ENCODE measurements around the gene MAST4. TPM values are rescaled to one million over a fixed set of nuclear protein-coding genes. Genes with fewer than 3 reads are reported as not detected.

Gene MAST4
- total and polyA plus RNA-seq, 2 donors (not counting 1 experiment from before 2014, with no cell fraction given) = 2.5 to 57.1 TPM

DNA sequence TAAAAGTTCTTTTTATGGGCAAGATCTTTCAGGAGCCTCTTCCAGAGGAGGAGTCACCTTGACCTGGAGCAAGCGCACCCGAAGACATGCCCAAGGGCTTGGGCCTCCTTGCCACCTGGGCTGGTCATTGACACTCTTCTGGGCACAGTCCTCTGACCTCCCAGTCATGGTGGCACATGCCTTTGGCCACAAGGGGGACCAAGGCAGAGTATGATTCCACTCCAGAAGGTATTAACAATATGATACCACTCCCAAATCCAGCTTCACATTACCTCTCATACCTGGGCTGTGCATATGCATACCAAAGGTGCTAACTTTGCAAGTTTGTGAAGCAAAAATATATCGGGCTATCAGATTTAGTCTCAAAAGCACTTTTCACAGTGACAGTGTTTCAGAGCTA, 84.6 kb downstream of the MAST4 start:
- Mint-ChIP-seq H3K27me3 (peaks cover 2% of the 10 kb centered on the region), H3K27ac (no peak overlapping the region), H3K9me3 (ENCODE audit: insufficient read depth) (no peaks in the 10 kb centered on the region), H3K4me3 (no peak overlapping the region), H3K4me1 (no peaks in the 10 kb centered on the region)
- no peak overlapping the region for H2AFZ ChIP-seq (ENCODE audit: insufficient read depth, low read depth, low read length, poor library complexity, severe bottlenecking)
- H3K27ac ChIP-seq (ENCODE audit: low read length in 2 of 2) = no peak overlapping the region
- H3K36me3 ChIP-seq (replicated peaks in 1 of 2; ENCODE audit: control extremely low read depth in 1 of 2, control insufficient read depth in 1 of 2, extremely low read depth in 1 of 2, insufficient read depth in 2 of 2, low read length in 1 of 2) = no peaks in the 10 kb centered on the region
- intact Hi-C loops (cut with micrococcal nuclease) = no loop called here
- WGBS (ENCODE audit: insufficient coverage) = 100% methylated on average over 3 of the region's 3 CpGs
- no peaks in the 10 kb centered on the region for H3K27me3 ChIP-seq (replicated peaks in 1 of 4; ENCODE audit: control extremely low read depth in 1 of 4, control insufficient read depth in 3 of 4, insufficient read depth in 4 of 4, low read length in 3 of 4)
- no peaks in the 10 kb centered on the region for H3K4me1 ChIP-seq (ENCODE audit: control insufficient read depth in 2 of 2, insufficient read depth in 2 of 2, low read length in 2 of 2)
- H3K9me3 ChIP-seq (ENCODE audit: control extremely low read depth in 1 of 3, control insufficient read depth in 2 of 3, insufficient read depth in 1 of 3, low read length in 2 of 3) = no peaks in the 10 kb centered on the region
- H3K9ac ChIP-seq (ENCODE audit: low read length) = no peak overlapping the region
- TF ChIP-seq, protein P1, sequence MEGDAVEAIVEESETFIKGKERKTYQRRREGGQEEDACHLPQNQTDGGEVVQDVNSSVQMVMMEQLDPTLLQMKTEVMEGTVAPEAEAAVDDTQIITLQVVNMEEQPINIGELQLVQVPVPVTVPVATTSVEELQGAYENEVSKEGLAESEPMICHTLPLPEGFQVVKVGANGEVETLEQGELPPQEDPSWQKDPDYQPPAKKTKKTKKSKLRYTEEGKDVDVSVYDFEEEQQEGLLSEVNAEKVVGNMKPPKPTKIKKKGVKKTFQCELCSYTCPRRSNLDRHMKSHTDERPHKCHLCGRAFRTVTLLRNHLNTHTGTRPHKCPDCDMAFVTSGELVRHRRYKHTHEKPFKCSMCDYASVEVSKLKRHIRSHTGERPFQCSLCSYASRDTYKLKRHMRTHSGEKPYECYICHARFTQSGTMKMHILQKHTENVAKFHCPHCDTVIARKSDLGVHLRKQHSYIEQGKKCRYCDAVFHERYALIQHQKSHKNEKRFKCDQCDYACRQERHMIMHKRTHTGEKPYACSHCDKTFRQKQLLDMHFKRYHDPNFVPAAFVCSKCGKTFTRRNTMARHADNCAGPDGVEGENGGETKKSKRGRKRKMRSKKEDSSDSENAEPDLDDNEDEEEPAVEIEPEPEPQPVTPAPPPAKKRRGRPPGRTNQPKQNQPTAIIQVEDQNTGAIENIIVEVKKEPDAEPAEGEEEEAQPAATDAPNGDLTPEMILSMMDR (IDR thresholded peaks at IDR 0.05) = no peak
- DNase-seq = no peak
- no peak for ATAC-seq (ENCODE audit: low read depth)
- no peak overlapping the region for H3K4me3 ChIP-seq (ENCODE audit: control extremely low read depth in 1 of 5, extremely low read depth in 1 of 5, insufficient read depth in 1 of 5, low read depth in 2 of 5, low read length in 4 of 5)
- H3K4me2 ChIP-seq (replicated peaks; ENCODE audit: low read depth, low read length, poor library complexity, severe bottlenecking) = no peak overlapping the region
- no peaks in the 10 kb centered on the region for H3K79me2 ChIP-seq (ENCODE audit: control insufficient read depth, insufficient read depth, low read length)
- ChIA-PET CTCF (interaction anchor here (1.2 to 1.6 kb wide), 4 partner anchors 12 to 374 kb away, joined by 3 to 5 read pairs (median 4); no protein-coding TSS in a partner anchor), POLR2A (no interaction called here)
- H4K20me1 ChIP-seq (ENCODE audit: control insufficient read depth, insufficient read depth, low read length, poor library complexity, severe bottlenecking) = no peaks in the 10 kb centered on the region

DNA sequence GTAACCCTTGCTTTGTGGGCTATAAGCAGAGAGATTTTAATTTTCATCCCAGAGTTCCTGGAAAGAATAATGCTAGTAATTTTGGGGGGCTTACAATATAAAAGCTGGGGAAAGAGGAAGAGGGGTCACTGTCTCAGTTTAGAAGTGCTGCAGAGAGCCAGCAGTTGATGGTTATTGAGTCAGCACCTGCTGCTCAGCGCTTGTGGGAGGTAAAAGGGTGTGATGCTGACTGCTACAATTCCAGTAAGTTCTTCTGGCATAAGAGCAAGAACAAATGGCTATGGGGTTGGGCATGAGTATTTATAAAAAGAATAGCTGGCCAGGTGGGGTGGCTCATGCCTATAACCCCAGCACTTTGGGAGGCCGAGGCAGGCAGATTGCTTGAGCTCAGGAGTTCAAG, 88.5 kb downstream of the MAST4 start:
- Mint-ChIP-seq H3K9me3 (ENCODE audit: insufficient read depth) (no peaks in the 10 kb centered on the region), H3K27ac (no peak overlapping the region), H3K27me3 (no peaks in the 10 kb centered on the region), H3K4me1 (no peaks in the 10 kb centered on the region), H3K4me3 (no peak overlapping the region)
- Histone ChIP-seq H3K4me2 (replicated peaks; ENCODE audit: low read depth, low read length, poor library complexity, severe bottlenecking) (no peak overlapping the region), H3K27ac (ENCODE audit: low read length in 2 of 2) (no peak overlapping the region), H3K79me2 (ENCODE audit: control insufficient read depth, insufficient read depth, low read length) (no peaks in the 10 kb centered on the region), H3K9me3 (ENCODE audit: control extremely low read depth in 1 of 3, control insufficient read depth in 2 of 3, insufficient read depth in 1 of 3, low read length in 2 of 3) (no peaks in the 10 kb centered on the region), H3K36me3 (replicated peaks in 1 of 2; ENCODE audit: control extremely low read depth in 1 of 2, control insufficient read depth in 1 of 2, extremely low read depth in 1 of 2, insufficient read depth in 2 of 2, low read length in 1 of 2) (no peaks in the 10 kb centered on the region), H4K20me1 (ENCODE audit: control insufficient read depth, insufficient read depth, low read length, poor library complexity, severe bottlenecking) (no peaks in the 10 kb centered on the region), H2AFZ (ENCODE audit: insufficient read depth, low read depth, low read length, poor library complexity, severe bottlenecking) (no peak overlapping the region), H3K4me1 (ENCODE audit: control insufficient read depth in 2 of 2, insufficient read depth in 2 of 2, low read length in 2 of 2) (no peaks in the 10 kb centered on the region), H3K4me3 (ENCODE audit: control extremely low read depth in 1 of 5, extremely low read depth in 1 of 5, insufficient read depth in 1 of 5, low read depth in 2 of 5, low read length in 4 of 5) (no peak overlapping the region), H3K9ac (ENCODE audit: low read length) (no peak overlapping the region), H3K27me3 (replicated peaks in 1 of 4; ENCODE audit: control extremely low read depth in 1 of 4, control insufficient read depth in 3 of 4, insufficient read depth in 4 of 4, low read length in 3 of 4) (no peaks in the 10 kb centered on the region)
- POLR2A ChIA-PET = no interaction called here
- CTCF ChIA-PET = interaction anchor here (1.2 kb wide), 1 partner anchor 130 kb away, joined by 3 read pairs; no protein-coding TSS in a partner anchor
- ATAC-seq (ENCODE audit: low read depth) (no peak), DNase-seq (no peak)
- no peak for TF ChIP-seq EZH2 (IDR thresholded peaks at IDR 0.05; ENCODE audit: borderline replicate concordance, insufficient read depth, low read depth, low read length, poor library complexity, severe bottlenecking)
- TF ChIP-seq, protein P1 (IDR thresholded peaks at IDR 0.05) = no peak
- 100% methylated on average over 1 of the region's 2 CpGs for WGBS (ENCODE audit: insufficient coverage)
- intact Hi-C loops (cut with micrococcal nuclease) = no loop called here

All from B cell (primary cell).